GF-D8 (cell line): ENCODE measurements around the gene MAP2K3.
"Not testable (repeated sequence)": the region's sequence is repeated elsewhere in the genome, so short reads cannot be mapped to it uniquely, and the experiment has no call there.

Experiments
- DNase-seq: peaks from one replicate; lab custom pipeline; 2025; lab: John Stamatoyannopoulos, UW

The MAP2K3 gene

DNA sequence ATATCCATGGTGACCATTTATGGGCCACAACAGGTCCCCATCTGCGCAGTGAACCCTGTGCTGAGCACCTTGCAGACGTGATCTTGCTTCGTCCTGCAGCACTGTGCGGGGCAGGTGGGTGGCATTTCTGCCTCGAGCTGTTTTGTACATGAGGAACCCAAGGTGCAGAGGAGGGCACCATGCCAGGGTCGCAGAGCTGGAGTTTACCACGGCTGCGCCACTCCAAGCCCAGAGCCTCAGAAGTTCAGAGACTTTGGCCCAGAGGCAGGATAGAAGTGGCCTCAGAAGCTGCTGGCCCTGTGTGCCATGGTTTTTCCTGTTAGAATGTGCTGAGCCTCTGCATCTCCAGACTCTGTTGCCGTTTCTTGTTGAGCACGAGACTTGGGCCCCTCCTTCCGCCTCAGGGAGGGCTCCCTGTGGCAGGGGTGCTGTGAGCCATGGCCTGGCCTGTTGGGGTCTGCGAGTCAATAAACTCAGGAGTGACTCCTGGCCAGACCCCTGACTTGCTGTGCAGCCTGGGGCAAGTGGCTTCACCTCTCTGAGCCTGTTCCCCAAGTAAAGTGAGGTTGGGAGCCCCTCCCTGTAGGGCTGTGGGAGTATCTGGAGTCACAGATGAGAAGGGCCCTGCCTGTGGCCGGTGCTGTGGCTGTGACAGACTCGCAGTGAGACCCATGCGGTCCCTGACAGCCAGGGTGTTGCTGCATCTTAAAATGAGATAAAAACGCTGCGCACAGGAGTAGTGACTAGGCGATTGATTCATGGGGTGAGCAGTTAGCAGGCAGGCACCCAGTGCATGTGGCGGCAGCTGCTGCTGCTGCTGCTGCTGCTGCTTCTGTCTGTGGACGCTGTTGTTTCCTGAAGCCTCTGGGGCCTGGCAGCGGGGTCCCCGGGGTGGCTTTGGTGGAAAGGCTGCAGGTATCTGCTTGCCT lies 11.8 kb downstream of the MAP2K3 start:
- DNase-seq: no peak

DNA sequence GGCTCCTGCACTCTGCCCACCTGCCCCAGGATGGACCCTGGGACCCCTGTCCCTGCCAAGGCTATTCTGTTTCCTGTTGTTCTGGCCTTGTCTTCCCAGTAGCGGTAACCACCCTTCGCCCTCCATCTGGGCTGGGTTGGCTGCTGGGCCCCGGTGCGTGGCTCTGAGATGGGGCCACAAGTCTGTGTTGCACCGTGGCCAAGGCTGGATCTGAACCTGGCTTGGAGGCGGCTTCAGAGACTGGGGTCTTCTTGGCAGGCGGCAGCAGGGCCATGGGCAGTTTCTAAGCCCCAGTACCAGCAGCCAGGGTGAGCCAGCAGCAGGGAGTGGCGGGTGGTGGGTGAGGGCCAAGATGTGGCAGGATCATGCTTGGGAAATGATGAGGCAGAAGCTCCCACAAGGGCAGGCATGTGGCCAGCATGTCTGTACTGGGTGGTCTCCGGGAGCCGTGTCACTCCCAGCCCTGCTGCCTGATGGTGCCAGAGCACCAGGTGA lies 12.6 kb downstream of the MAP2K3 start:
- DNase-seq: no peak

DNA sequence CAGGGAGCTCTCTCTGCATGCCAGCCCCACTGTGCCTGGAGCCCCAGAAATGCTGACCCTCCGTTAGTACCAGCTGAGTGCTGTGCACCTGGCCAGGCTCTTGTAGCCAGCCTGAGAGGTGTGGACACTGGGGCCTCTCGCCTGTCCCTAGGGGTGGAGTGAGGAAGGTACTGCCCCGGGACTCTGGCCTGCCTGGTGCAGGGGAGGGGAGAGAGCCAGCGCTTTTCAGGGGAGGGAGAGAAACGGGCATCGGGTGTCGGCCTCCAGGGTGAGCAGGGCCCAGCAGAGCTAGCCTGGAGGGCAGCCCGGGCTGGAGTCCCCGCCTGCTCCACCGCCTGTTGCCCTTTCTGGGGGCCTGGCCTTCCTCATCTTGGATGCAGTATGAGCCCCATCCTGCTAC lies 13.1 kb downstream of the MAP2K3 start:
- DNase-seq: no peak

DNA sequence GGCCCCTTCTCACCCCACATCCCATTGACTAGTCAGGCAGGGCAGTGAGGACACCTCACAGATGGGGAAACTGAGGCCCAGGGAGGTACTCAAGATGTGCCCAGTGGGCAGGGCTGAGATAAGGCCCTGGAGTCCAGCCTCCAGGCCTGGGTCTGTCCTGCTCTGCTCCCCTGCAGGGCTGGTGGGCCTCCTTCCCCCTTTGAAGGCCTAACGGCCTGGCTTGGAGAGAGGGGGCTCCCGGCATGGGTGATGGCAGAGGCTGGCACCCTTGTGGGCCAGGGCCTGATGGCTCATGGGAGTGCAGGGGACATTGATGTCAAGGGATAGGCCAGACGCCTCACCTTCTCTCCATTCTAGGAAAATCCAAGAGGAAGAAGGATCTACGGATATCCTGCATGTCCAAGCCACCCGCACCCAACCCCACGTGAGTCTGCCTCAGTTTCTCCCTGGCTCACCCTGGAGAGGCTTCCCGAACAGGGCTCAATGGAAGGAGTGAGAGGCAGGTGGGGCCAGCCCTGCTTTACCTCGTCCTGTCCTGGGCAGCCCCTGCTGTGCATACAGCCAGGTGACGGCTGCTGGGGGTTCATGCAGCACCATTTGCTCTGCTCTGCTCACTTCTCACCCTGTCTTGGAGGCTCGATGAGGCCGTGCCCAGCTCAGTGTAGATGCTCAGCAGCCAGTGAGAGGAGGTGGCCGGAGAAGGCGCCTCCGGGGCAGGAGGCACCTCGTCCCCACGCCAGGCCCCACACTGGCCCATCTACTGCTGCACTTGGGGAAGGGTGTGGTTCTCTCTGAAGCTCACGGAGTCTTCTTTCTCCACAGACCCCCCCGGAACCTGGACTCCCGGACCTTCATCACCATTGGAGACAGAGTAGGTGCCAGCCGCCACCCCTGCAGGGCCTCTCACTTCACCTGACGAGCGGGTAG lies 13.8 kb downstream of the MAP2K3 start:
- no peak for DNase-seq

DNA sequence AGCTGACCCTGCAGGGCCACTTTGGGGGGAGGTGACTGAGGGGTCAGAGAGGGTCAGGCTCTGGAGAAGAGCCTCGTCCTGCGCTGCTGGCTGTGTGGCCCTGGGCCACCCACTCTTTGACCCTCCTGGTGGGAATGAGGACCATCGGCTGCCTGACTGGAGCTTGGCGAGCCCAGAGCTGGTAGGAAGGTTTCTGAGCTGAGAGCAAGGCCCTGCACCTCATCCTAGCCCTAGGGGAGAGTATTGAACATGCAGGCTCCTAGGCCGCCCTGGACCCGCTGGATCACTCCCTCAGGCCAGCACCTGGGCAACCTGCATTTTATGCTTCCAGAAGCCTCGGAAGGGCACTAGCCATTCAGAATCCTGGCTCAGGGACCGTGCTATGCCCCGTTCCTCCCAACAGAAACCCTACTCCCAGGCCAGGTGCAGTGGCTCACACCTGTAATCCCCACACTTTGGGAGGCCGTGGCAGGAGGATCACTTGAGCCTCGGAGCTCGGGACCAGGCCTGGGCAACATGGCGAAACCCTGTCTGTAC lies 14.5 kb downstream of the MAP2K3 start:
- no peak for DNase-seq

DNA sequence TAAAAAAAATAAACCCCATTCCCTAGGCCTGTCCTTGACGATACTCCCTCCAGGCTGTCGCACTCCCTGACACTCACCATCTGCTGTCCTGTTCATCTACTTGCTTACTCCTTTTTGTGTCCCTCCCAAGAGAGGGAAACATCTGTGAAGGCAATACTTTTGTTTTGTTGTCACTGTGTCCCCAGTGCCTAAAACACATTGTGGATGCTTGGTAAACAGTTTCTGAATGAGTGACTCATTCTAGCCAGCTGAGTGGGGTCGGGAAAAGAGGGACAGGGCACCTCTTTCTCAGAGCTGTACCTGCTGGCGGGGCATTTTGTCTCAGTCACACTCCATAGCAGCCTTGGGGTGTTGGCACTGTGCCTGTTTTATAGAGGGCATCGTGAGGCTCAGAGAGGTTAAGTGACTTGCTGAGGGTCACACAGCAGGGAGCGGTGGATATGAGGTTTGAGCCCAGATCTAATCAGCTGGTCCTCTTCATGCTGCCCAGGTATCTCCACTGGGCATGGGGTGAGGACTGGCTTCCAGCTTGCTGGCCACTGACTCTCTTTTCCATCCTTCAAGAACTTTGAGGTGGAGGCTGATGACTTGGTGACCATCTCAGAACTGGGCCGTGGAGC lies 15.6 kb downstream of the MAP2K3 start:
- DNase-seq: no peak

DNA sequence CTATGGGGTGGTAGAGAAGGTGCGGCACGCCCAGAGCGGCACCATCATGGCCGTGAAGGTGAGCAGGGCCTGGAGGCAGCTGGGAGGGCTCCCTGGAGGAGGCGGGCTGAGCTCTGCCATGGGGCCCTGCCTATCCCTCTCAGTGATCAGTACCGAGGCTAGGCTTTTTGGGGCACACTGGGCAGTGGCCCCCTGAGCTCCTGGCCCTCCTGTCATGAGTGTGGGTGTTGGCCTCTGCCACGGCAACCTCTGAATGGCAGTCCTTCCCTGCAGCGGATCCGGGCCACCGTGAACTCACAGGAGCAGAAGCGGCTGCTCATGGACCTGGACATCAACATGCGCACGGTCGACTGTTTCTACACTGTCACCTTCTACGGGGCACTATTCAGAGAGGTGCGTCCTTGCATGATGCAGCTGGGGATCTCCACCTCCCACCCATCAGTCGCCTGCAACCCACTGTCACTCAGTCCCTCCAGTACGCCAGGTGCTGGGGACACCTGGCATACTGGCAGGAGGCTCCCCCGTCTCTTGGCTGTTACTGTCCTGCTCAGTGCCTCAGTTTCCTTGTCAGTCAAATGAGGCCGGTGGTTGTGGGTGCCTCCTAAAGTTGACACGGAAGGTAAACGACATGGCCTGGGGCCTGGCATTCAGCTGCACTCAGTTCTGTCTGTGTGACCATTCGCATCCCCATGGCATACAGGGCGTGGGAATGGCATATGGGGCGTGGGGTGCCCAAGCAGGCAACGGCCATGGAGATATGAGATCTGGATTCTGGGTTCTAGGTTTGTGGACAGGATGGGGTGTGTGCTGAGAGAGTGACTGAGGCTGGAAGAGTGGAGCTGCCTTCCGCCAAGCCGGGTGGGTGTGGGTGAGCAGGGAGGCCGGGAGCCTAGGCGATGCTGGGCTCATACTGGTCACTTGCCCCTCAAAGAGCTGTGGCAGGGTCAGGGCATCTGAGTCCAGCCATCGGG lies 16.4 kb downstream of the MAP2K3 start:
- DNase-seq: no peak

DNA sequence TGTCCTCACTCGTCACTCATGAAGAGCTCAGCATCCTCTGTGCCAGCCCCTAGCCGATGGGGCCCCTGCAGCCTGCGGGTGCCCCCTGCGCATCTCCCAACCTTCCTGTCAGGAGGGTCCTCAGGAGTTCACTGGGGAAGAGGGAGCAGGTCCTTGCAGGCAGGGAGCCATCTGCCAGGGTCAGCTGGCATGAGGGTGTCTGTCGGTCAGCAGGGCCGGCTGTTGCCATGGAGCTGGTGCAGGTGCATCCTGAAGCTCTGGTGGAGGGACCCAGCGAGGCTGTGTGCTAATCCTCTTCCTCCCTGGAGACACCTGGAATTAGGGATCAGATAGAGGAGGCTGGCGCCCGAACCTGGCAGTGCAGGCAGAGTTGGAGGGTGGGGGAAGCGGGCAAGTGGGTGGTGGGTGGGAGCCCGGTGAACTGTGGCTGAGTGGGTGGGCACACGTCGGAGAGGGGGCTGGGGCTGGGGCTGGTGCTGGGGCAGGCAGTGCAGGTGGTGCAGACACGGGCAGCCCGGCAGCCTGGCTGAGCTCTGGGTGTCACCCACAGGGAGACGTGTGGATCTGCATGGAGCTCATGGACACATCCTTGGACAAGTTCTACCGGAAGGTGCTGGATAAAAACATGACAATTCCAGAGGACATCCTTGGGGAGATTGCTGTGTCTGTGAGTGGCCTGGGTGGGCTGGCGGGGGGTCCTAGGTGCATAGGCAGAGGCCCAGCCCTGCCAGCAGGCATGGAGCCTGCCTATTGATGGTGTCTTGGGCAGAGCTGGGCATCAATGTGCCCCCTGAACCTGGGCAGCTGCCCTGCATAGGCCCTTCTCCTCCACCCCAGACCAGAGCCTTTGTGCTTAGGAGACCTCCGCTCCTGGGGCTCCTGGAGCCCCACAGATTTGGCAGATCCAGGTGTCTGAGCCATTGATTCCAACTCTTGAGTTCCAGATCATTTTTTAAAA lies 17.4 kb downstream of the MAP2K3 start:
- DNase-seq: no peak

DNA sequence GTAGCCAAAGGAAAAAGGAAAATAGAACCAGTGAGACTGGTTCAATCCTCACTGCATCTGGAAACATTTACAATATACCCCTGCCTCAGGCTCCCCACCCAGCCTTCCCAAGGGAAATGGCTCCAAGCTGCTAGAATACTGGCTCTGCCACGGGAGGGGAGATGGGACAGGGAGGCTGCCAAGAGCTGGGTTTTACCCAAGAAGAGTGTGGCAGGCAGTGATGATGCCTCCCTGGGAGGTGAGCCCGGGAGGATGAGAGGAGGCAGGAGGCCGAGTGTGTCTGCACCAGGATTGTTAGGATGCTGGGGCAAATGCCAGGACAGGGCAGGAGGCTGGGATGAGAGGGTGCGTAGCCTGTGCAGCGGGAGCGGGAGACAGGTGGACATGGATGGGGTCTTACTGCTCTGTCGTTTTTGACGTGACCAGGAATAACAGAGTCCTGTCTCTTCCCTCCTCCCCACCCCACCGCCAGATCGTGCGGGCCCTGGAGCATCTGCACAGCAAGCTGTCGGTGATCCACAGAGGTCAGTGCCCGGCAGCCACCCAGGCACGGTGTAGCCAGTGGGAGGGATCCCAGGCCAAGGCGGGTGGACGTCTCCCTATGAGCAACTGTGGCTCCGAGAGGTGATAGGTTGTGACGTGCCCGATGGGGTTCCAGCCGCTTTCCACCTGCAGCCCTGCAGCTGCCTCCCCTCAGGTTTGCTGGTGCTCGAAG lies 18.4 kb downstream of the MAP2K3 start:
- no peak for DNase-seq

DNA sequence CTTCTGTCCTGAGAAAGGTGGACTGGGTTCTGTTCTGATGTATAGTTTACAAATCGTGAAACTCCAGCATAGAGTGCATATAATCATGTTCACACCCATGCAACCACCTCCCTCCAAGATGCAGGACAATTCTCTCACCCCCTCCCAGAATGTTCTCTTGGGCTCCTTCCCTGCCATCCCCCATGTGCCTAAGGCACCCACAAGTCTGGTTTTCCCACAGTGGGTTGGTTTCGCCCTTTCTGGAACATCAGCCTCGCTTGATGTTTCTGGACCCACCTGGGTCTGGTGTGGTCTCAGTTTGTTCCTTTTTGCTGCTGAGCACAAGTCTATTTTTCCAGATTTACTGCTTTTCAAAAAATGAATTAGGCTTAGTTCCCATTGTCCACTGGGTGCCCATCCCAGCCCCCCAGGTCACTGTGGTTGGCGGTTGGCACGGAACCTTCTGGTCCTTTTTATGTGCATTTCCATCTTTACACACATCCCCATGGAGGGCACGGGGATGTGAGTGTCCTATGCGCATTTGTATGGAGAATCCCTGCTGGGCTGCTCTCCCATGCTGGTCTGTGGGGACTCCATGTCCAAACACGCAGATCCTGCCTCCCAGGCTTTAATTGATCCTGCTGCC lies 19.0 kb downstream of the MAP2K3 start:
- DNase-seq: no peak

DNA sequence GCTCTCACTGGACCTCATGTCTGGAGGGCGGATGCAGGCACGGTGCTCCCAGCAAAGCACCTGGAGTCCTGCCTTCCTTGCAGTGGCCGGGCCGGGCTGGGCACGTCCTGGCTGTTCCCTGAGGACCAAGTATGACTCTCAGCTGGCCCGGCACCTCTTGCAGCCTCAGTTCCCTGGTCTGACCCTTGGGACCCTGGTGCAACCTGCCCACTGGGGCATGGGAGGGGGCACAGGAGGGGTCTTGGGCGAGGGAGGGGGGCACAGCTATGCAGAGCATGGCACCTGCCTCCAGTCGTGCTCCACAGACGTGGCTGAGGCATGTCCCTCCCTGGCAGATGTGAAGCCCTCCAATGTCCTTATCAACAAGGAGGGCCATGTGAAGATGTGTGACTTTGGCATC lies 19.6 kb downstream of the MAP2K3 start:
- DNase-seq: no peak

DNA sequence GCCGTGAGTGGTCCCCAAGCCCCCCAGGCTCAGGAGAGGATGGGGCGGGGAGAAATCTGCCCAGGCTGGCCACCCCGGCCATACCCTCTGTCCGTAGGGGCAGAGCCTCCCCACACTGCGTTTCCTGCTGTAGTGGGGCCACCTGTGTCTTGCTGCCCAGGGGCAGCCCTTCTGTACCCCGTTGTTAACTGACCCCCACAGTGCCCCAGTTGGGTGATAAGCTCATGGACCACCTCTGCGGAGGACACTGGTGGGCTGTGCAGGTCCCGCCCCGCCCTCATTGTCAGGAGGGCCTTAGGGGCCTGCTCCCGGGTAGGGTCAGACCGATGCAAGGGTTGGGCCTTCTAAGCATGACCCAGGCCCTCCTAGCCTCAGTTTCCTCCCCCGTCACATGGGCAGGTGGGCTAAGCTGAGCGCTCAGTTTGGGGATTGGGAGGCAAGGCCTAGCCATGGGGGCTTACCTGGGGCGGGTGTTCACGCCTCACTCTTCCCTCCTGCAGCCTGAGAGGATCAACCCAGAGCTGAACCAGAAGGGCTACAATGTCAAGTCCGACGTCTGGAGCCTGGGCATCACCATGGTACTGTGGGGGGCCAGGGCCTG lies 20.1 kb downstream of the MAP2K3 start:
- not testable (repeated sequence) for DNase-seq

DNA sequence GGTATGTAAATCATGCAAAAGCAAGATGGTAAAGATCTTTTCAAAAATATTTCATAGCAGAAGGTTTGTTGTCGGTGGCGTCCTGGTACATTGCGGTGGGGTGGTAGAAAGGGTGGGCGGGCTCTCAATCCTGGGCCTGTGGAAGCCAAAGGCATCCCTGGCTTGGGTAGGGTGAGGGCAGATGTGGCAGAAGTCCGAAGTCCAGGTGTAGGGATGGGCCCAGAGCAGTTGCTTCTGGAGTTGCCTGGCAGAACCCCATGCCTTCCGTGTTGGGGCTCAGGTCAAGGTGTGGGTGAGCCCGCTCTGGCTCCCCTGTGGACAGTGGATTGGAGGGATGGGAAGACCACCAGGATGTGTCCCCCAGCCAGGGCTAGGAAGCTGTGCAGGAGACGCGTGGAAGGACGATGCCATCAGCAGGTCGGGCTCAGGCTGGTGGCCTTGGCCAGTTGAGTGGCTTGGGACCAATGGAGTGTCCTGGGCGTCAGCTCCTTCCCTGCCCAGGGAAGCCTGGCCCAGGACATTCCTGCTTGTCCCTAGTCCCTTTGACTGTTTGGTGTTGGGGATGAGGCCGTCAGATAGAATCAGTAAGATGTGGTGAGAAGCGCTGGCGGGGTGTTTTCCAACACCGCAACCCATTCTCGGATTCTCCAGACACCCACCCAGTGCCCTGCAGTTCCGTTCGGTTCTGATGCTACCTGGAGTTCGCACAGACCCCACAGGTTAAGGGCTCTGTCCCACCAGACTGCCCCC lies 21.1 kb downstream of the MAP2K3 start:
- not testable (repeated sequence) for DNase-seq

DNA sequence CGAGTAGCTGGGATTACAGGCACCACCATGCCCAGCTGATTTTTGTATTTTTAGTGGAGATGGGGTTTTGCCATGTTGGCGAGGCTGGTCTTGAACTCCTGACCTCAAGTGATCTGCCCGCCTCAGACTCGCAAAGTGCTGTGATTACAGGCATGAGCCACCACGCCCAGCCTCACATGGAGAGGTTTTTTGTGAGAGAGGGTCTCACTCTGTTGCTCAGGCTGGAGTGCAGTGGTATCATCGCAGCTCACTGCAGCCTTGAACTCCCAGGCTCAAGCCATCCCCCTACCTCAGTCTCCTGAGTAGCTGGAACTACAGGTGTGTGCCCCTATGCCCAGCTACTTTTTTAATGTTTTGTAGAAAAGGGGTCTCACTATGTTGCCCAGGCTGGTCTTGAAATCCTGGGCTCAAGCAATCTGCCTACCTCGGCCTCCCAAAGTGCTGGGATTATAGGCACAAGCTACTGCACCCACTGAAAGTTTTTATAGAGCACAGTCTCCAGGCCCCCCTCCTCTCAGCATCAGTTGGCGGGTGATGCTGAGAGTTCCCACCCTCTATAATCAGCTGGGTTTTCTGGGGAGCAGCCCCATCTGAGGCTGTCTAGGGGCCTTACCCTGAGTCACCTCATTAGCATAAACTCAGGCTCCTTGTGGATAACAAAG lies 22.2 kb downstream of the MAP2K3 start:
- DNase-seq: not testable (repeated sequence)

DNA sequence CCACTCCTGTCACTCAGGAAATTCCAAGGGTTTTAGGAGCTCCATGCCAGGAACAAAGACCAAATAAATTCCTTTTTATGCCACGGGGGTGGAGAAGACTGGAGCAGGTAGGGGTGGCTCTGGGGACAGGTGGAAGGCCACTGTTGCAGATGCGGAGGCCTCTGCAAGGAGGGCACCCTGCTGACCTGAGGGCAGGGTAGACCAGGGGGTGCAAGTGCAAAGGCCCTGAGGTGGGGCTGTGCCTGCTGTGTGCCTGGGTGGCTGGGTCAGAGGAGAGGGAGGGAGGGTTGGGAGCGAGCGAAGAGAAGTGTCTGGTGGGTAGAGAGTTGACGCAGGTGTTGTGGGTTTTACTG lies 22.7 kb downstream of the MAP2K3 start:
- DNase-seq: not testable (repeated sequence)

DNA sequence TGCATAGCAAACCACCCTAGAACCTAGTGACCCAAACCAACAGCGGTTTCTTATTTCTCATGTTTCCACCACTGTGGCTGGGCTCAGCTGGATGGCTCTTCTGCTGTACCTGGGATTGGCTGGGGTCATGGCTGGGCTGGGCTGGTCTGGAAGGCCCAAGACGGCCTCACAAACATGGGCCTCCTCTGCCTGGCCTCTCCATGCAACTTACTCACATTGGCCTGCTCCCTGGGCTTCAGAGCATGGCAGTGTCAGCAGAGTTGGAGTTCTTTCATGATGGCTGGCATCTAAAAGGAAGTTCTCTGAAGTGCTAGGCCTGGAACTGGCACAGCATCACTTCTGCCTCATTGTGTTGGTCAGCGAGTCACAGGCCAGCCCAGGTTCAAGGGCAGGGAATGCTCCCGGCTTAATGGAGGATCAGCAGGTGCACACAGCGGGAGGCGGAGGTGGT lies 24.4 kb downstream of the MAP2K3 start:
- DNase-seq: not testable (repeated sequence)
